GM18517 (cell line): ENCODE results near the gene PDE11A.

Source experiments
- ATAC-seq: cut with Tn5 transposase; IDR thresholded peaks from one replicate; pipeline ENCODE4 v1.9.1; 2021; ENCODE audit warnings: mild to moderate bottlenecking, moderate library complexity; ENCODE audit not compliant: unreplicated experiment

PDE11A gene

DNA sequence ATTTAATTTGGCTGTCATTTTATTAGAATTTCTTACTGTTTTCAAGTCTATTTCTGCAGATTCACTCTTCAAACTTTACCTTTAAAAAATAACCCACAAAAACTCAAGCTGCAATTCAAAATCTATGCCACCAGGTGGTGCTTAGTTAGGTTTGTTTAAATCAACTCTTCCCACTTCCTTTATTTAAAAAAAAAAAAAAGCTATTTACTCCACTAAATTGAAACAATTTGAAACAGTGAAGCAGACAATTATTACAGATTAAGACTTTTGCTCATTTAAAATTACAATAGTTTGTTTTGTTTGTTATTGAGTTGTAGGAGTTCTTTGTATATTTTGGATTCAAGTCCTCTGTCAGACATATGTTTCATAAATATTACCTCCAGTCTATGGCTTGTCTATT is 300.0 kb downstream of the PDE11A start:
- ATAC-seq = no peak

DNA sequence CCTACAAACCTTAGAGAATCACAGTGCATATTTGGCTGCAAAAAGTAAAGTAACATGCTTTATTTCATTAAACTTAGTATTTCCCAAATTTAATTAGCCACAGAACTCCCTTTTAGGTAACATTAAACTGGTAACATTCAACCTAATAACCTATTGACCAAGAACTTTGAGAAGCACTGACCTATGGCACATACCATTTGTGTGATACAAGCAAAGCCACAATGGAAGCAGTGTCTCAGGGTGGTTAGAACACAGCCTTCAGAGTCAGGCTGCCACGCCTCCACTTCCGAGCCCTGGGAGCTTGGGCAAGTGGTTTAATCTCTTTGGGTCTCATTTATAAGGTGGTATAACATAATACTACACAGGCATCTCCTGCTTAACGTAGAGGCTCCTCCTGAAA is 301.4 kb downstream of the PDE11A start:
- ATAC-seq = no peak

- no peak for ATAC-seq
These were observed 304.8 kb downstream of the PDE11A start for GRCh38 chr2:177767768-177768167.

DNA sequence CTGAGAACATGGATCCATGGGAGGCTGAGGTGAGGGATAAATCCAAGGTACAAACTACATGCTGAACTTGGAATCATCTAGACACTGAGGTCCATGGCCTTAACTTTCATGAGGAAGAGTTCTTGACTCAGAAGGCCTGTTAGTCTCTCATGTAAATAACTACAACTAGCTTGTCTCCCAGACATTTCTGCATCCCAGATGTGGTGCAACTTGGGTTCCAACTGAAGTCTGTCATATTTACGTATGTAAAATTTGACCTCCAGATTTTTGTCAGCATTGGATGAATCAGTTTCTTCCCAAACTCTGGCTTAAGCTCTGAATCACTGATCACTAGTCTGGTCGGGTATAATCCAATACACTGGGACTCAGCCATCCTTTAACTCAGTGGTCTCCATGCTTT is 306.9 kb downstream of the PDE11A start:
- ATAC-seq = no peak

GRCh38 chr2:177763531-177764265 is 308.9 kb downstream of the PDE11A start:
- peak; percentile 94 for ATAC-seq

GRCh38 chr2:177759443-177759842 is 313.1 kb downstream of the PDE11A start:
- no peak for ATAC-seq

GRCh38 chr2:177758591-177759371 is 313.8 kb downstream of the PDE11A start:
- no peak for ATAC-seq

- ATAC-seq = no peak
These were observed 316.2 kb downstream of the PDE11A start for GRCh38 chr2:177756336-177756735.

GRCh38 chr2:177754492-177754873 is 318.1 kb downstream of the PDE11A start:
- ATAC-seq = no peak

GRCh38 chr2:177753682-177754491 is 318.7 kb downstream of the PDE11A start:
- no peak for ATAC-seq

DNA sequence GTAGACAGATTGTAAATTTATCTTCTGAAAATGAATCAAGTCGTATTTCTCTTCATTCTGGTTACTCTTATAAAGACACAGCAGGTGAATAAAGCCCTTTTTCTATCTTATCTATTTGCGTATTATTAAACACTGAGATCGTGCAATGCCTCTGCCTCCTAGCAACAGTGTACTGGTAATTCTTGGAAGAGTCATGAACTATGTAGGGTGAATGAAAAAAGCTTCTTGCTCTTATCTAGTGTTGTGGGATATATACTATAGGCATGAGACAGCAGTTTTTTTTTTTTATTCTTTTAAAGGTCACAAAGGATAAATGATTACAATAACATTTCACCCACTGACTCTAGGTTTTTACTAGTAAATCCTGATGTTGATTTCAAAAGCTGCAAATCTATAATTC is 324.2 kb downstream of the PDE11A start:
- ATAC-seq = no peak

DNA sequence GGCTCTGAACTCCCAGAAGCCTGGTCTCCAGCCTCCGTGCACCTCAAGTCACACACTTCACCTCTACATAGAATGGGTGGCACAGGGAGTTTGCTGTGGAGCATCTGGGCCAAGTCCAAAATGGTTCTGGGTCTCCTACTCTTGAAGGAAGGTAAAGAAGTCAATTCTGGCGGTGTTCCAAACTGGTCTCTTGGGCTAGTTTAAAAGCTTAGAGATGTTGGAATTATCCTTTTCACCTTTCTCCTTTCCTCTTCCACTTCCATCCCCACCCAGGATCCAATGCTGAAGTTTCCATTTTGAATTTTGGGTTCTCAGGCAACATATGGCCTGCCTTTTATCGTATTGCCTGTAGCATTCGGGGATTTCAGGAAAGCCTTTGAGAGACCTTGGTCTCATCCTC is 325.2 kb downstream of the PDE11A start:
- ATAC-seq = no peak

GRCh38 chr2:177746358-177746757 is 326.2 kb downstream of the PDE11A start:
- no peak for ATAC-seq

DNA sequence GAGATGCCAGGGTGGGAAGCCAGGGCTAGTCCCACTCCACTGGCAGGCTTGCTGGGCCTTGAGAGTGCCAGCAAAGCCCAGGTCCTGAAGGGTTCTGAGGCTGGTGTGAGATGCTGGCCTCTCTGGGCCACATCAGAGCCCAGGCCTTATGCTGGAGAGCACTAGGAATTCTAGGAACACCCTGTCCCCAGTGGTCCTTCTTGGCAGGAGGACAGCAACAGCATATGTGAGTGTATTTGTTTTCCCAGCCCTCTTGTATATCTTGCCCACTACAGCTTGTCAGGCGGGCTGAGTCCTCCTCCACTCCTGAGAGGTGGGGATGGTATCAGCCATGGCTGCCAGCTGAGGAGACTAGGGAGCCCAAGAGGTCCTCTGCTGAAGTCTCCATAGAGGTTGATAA is 327.0 kb downstream of the PDE11A start:
- ATAC-seq = no peak

DNA sequence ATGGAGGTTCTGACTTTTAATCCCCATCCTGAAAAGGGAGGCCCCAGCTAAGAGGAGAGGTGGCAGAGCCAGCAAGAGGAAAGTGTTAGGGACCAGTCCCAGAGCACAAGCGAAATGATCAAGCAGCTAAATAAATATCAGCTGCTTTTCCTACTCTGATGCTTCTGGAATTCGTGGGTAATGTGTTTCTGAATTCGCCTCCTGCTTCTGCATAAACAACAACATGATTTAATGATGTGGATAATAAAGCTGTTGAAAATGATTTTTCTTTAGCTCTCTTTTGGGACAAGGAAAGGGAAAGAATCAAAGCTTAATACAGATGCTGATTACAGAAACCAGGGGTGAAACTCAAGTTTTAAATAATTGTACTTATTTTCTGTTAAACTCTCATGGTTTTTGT is 329.7 kb downstream of the PDE11A start:
- no peak for ATAC-seq

- no peak for ATAC-seq
These were observed 330.7 kb downstream of the PDE11A start for GRCh38 chr2:177741866-177742265.

GRCh38 chr2:177740700-177741099 is 331.9 kb downstream of the PDE11A start:
- no peak for ATAC-seq

DNA sequence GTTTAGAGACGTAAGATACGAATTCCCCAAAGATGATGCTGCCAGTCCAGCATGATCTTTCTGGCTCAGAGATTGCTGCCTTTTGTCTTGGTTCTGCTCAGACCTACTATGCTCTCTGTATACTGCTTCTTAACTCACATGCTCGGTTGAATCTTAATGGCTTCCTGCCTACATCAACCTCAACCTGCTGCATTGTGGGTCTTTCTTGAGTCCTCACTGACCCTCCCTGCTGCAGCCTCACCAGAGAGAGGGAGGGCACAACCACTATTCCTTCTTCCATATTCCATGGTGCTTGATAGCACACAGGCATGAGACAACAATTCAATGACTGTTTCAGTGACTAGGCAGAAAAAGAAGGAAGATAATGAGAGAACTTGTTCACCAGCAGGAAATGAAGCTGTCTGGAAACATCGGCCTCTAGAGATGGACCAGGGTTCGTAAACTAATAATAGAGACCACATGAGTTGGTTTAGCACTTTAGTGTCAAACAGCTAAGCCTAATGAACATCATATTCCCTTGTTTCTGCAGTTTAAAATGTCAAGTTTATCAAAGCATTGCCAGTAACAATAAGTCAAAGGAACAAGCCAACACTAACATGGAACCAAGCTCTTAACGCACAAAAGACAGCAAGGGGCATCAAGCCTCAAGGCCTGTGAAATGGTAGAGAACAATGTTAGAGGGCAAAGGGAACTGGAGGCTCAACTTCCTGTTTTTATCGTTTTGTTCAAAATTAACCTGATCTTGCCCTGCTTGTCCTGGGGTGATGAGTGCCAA is 333.9 kb downstream of the PDE11A start:
- ATAC-seq = no peak

GRCh38 chr2:177735318-177735803 is 337.2 kb downstream of the PDE11A start:
- ATAC-seq = no peak

- ATAC-seq = no peak
These were observed 339.2 kb downstream of the PDE11A start for GRCh38 chr2:177733322-177733855.
